Measurements from ENCODE around the gene LTBR. TPM values are rescaled to one million over a fixed set of nuclear protein-coding genes. Genes with fewer than 3 reads are reported as not detected.

LTBR gene
- total RNA-seq, 2 donors from 2014 or later = 0.56 to 0.61 TPM

GRCh38 chr12:6428326-6428725 is 44.4 kb downstream of the LTBR start:
- Mint-ChIP-seq H3K9me3 (no peaks in the 10 kb centered on the region), H3K27ac (peak overlapping the region; percentile 99), H3K27me3 (no peaks in the 10 kb centered on the region), H3K4me3 (peak overlapping the region; percentile 85), H3K36me3 (ENCODE audit: low read depth) (peaks cover 8% of the 10 kb centered on the region), H3K4me1 (peaks cover 34% of the 10 kb centered on the region)
- no peak for ATAC-seq (replicated peaks)

DNA sequence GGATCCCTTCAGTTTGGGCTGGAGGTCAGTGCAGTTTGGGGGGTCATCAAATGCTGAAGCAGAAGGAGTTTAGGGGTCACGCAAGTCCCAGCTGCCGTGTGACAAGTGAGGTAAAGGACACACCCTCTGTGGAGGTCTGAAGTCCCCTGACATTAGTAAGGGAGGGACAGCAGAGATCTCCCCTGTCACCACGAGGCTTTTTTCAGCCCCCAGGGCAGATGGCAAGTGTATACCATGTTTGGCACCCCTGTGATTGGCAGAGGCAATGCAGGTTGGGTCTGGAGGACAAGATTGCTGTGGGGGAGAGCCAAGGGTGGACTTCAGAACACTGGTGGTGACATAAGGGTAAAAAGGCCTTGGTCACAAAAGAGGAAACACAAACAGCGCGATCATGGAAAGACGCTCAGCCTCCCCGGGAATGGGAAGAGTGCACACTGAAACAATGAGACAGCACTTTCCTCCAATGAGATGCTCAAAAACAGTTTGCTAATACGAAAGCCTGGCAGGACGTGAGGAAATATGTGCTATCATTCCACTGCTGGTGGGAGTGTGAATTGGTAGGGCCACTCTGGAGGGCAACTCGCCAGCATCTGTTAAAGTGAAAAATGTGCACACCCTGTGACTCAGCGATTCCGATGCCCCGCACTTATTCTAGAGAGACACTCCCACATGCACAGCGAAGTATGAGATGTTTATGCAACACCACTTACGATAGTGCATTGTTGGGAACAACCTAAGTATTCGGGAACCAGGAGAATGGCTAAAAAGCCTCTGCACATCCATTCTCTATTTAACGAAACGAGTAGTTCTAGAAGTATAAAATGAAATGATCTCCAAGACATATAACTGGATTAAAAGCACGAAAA is 46.4 kb downstream of the LTBR start:
- Mint-ChIP-seq H3K9me3 (no peaks in the 10 kb centered on the region), H3K4me3 (peak overlapping the region; percentile 64)

GRCh38 chr12:6432991-6433390 is 49.0 kb downstream of the LTBR start:
- Mint-ChIP-seq H3K4me3 (no peak overlapping the region), H3K36me3 (ENCODE audit: low read depth) (no peaks in the 10 kb centered on the region), H3K9me3 (no peaks in the 10 kb centered on the region), H3K27ac (peak overlapping the region; percentile 62), H3K4me1 (peaks cover 19% of the 10 kb centered on the region), H3K27me3 (no peaks in the 10 kb centered on the region)
- no peak for ATAC-seq (replicated peaks)

More for the DNA sequence above, 46.4 kb downstream of the LTBR start:
- Mint-ChIP-seq H3K36me3 (ENCODE audit: low read depth) (peaks cover 8% of the 10 kb centered on the region), H3K27me3 (no peaks in the 10 kb centered on the region), H3K4me1 (peaks cover 34% of the 10 kb centered on the region), H3K27ac (peak overlapping the region; percentile 84)
- ATAC-seq (replicated peaks) = no peak

GRCh38 chr12:6434205-6435140 is 50.5 kb downstream of the LTBR start:
- Mint-ChIP-seq H3K9me3 (no peaks in the 10 kb centered on the region), H3K4me1 (peaks cover 23% of the 10 kb centered on the region), H3K4me3 (peak overlapping the region; percentile 61)

DNA sequence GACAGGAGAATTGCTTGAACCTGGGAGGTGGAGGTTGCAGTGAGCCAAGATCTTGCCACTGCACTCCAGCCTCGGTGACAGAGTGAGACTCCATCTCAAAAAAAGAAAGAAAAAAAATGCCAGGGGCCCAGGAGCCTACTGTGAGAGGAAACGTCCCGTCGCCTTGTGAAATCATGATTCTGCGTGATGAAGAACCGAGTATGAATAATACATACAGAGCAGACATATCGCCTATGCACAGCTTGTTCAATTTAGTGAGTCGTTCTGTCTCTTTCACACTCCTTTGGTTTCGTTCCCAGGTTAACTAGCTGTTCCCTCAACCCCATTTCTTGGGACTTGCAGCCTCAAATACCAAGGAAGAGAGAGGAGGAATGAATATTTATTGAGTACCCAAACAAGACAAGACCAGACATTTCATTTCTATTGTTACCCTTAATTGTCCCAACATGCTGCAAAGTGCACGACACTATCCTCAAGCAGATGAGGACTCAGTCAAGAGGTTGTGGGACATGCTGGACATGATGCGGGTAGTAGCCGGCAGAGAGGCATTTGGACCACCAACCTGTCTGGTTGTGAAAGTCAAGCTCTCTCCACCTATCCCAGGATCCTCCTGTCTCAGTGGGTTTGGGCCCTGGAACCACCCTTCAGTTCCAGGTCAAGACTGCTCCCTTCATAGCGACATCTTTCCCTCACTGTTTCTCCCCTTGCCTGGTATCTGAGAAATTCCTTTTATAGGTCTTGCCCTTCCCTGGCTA is 52.2 kb downstream of the LTBR start:
- peaks cover 11% of the 10 kb centered on the region for H3K4me1 Mint-ChIP-seq
- no peaks in the 10 kb centered on the region for H3K27me3 Mint-ChIP-seq
- no peaks in the 10 kb centered on the region for H3K36me3 Mint-ChIP-seq (ENCODE audit: low read depth)
- H3K27ac Mint-ChIP-seq = no peak overlapping the region
- no peak for ATAC-seq (replicated peaks)
- H3K4me3 Mint-ChIP-seq = no peak overlapping the region
- H3K9me3 Mint-ChIP-seq = no peaks in the 10 kb centered on the region

More at GRCh38 chr12:6434205-6435140, 50.5 kb downstream of the LTBR start:
- peak overlapping the region; percentile 62 for H3K27ac Mint-ChIP-seq
- H3K36me3 Mint-ChIP-seq (ENCODE audit: low read depth) = no peaks in the 10 kb centered on the region
- H3K27me3 Mint-ChIP-seq = no peaks in the 10 kb centered on the region
- peak; percentile 84 for ATAC-seq (replicated peaks)

- H3K27ac Mint-ChIP-seq = no peak overlapping the region
Measured at GRCh38 chr12:6437586-6437985, 53.6 kb downstream of the LTBR start.

DNA sequence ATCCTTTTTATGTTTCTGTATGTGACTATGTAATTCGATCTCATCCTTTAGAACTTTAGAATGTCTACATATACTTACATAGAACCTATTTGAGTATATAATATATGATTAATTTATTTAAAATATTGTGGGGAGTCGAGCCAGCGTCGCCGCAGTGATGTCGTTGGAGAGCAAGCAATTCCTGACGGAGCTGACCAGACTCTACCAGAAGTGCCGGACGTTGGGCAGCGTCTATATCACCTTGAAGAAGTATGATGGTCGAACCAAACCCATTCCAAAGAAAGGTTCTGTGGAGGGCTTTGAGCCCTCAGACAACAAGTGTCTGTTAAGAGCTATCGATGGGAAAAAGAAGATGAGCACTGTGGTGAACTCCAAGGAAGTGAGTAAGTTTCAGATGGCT is 54.4 kb downstream of the LTBR start:
- H3K4me3 Mint-ChIP-seq = no peak overlapping the region
- H3K9me3 Mint-ChIP-seq = no peaks in the 10 kb centered on the region
- peaks cover 12% of the 10 kb centered on the region for H3K4me1 Mint-ChIP-seq
- peak; percentile 27 for ATAC-seq (replicated peaks)
- peaks cover 1% of the 10 kb centered on the region for H3K36me3 Mint-ChIP-seq (ENCODE audit: low read depth)
- no peaks in the 10 kb centered on the region for H3K27me3 Mint-ChIP-seq
- H3K27ac Mint-ChIP-seq = no peak overlapping the region

More at GRCh38 chr12:6437586-6437985, 53.6 kb downstream of the LTBR start:
- no peak for ATAC-seq (replicated peaks)
- H3K36me3 Mint-ChIP-seq (ENCODE audit: low read depth) = no peaks in the 10 kb centered on the region
- H3K9me3 Mint-ChIP-seq = no peaks in the 10 kb centered on the region
- H3K27me3 Mint-ChIP-seq = no peaks in the 10 kb centered on the region
- H3K4me1 Mint-ChIP-seq = peaks cover 11% of the 10 kb centered on the region
- H3K4me3 Mint-ChIP-seq = no peak overlapping the region

- no peak overlapping the region for H3K27ac Mint-ChIP-seq
- no peak overlapping the region for H3K4me3 Mint-ChIP-seq
- H3K9me3 Mint-ChIP-seq = no peaks in the 10 kb centered on the region
Measured at GRCh38 chr12:6440391-6440790, 56.4 kb downstream of the LTBR start.

More at GRCh38 chr12:6440391-6440790, 56.4 kb downstream of the LTBR start:
- ATAC-seq (replicated peaks) = no peak
- Mint-ChIP-seq H3K27me3 (no peaks in the 10 kb centered on the region), H3K4me1 (peaks cover 20% of the 10 kb centered on the region), H3K36me3 (ENCODE audit: low read depth) (peaks cover 18% of the 10 kb centered on the region)

Other genes starting within 250 kb of the LTBR start
- 1 to 10 TPM in 1 of 2 donors, under 1 TPM in 1; 0.76 to 1.6 TPM for gene CD9, start 183.8 kb upstream of the LTBR start, total RNA-seq
- not detected for gene PLEKHG6, start 73.5 kb upstream of the LTBR start, total RNA-seq
- gene TNFRSF1A, start 42.1 kb upstream of the LTBR start, total RNA-seq = 10 to 100 TPM; 42.1 to 74.1 TPM
- 1 to 10 TPM in 1 of 2 donors, not detected in 1; 1.6 TPM for gene SCNN1A, start 8.6 kb upstream of the LTBR start, total RNA-seq
- 10 to 100 TPM; 21.1 to 42.1 TPM for gene CD27, start 60.8 kb downstream of the LTBR start, total RNA-seq
- 10 to 100 TPM; 24.1 to 28.2 TPM for gene TAPBPL, start 67.9 kb downstream of the LTBR start, total RNA-seq
- 10 to 100 TPM; 19.9 to 81.8 TPM for gene VAMP1, start 86.5 kb downstream of the LTBR start, total RNA-seq
- 100 to 1,000 TPM; 262 to 317 TPM for gene MRPL51, start 109.1 kb downstream of the LTBR start, total RNA-seq
- 100 to 1,000 TPM; 167 to 176 TPM for gene NCAPD2, start 109.9 kb downstream of the LTBR start, total RNA-seq
- 1,000 to 10,000 TPM; 7,000 to 9,788 TPM for gene GAPDH, start 150.4 kb downstream of the LTBR start, total RNA-seq
- gene IFFO1, start 171.9 kb downstream of the LTBR start, total RNA-seq = 10 to 100 TPM in 1 of 2 donors, 1 to 10 TPM in 1; 8.0 to 13.0 TPM
- 100 to 1,000 TPM in 1 of 2 donors, 10 to 100 TPM in 1; 61.6 to 133 TPM for gene NOP2, start 184.1 kb downstream of the LTBR start, total RNA-seq
- gene CHD4, start 223.2 kb downstream of the LTBR start, total RNA-seq = 100 to 1,000 TPM; 267 to 285 TPM